HG03575 (cell line): ENCODE measurements around the gene EIF3B.
"Not testable (repeated sequence)": the region's sequence is repeated elsewhere in the genome, so short reads cannot be mapped to it uniquely, and the experiment has no call there.

ENCODE experiments used
- ATAC-seq: cut with Tn5 transposase; IDR thresholded peaks from one replicate; pipeline ENCODE4 v1.9.1; 2021; ENCODE audit not compliant: unreplicated experiment, insufficient number of reproducible peaks, low FRiP score; ENCODE audit errors: extremely low read depth

Gene EIF3B

DNA sequence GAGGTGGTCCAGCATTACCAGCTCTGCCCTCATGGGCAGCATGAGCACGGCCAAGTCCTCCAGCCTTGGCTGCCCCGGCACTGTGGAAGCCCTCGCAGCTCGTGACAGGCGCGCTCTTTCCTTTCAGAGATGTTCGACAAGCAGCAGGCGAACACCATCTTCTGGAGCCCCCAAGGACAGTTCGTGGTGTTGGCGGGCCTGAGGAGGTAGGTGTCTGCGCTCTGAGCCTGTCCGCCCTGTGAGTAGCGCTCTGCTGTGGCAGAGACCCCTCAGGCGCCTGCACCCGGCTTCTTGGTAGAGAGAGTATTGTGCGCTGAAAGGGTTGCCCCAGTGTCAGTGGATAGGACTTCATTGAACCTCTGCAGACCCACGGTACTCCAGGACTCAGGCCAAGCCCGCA is 19.8 kb downstream of the EIF3B start:
- no peak for ATAC-seq

DNA sequence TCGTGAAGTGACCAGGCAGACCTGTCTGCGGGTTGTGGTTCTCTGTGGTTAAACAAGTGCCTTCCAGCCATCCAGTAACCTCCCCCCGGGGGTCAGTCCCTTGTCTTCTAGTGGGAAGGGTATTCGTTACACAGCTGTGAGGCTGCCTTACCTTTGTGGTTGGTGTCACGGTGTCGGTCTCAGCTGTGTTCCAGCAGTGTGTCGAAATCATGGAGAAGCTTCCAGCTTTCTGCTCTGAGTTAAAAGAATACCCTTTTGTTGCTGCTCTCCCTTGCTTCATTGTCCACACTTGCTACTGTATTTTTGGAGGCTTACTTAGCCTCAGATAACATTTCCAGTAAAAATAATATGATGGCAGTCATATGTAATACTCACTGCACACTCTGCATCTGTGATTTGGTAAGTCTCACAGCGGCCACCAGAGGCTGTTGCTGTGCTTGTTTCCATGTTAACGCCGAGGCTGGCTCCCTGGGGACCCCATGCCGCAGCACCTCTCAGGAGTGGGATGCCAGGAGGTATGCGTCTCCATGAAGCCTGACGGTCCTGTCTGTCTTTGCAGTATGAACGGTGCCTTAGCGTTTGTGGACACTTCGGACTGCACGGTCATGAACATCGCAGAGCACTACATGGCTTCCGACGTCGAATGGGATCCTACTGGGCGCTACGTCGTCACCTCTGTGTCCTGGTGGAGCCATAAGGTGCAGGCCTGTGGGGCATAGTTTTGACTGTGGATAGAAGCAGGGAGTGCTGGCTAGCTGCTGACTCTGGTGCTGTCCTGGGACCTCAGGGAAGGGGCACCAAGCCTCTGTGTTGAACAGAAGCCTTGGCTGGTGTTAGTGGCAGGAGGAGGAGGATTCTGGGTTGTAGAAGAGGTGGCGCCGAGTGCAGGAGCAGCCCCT is 20.5 kb downstream of the EIF3B start:
- no peak for ATAC-seq

DNA sequence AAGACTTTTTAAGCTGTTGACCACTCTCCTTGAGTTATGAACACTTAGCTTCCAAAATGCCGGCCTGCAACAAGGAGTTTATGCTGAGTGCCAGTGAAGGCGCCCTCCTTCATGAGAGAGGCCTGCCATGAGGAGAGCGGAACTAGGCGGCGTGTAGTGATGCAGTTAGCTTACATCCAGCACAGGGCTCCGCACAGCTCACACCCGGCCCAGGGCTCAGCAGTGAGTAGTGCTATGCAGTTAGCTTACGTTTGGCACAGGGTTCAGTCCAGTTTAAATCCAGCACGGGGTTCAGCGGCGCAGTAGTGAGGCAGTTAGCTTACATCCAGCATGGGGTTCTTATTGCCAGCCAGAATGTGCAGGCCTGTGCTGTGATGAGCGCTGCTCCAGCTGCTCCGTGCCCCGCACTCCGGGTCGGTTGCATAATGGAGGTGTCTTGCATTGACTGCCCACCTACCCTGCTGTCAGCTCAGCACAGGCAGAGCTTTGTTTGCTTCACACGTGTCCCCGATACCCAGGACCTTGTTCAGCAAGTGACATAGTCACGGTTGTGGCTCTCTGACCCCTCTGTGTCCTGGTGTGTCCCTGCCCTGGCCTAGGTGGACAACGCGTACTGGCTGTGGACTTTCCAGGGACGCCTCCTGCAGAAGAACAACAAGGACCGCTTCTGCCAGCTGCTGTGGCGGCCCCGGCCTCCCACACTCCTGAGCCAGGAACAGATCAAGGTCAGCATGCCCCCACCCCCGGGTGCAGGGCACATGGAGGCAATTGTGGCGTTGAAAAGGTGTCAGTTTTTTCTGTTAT is 21.9 kb downstream of the EIF3B start:
- no peak for ATAC-seq

DNA sequence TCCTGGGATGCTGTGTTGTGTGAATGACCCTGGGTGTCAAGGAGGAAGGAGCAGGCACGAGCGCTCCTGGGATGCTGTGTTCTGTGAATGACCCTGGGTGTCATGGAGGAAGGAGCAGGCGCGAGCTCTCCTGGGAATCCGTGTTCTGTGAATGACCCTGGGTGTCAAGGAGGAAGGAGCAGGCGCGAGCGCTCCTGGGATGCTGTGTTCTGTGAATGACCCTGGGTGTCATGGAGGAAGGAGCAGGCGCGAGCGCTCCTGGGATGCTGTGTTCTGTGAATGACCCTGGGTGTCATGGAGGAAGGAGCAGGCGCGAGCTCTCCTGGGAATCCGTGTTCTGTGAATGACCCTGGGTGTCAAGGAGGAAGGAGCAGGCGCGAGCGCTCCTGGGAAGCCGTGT is 22.9 kb downstream of the EIF3B start:
- not testable (repeated sequence) for ATAC-seq

DNA sequence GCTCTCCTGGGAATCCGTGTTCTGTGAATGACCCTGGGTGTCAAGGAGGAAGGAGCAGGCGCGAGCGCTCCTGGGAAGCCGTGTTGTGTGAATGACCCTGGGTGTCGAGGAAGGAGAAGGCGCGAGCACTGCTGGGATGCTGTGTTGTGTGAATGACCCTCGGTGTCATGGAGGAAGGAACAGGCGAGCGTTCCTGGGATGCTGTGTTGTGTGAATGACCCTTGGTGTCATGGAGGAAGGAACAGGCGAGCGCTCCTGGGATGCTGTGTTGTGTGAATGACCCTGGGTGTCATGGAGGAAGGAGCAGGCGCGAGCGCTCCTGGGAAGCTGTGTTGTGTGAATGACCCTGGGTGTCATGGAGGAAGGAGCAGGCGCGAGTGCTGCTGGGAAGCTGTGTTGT is 23.5 kb downstream of the EIF3B start:
- ATAC-seq: not testable (repeated sequence)

DNA sequence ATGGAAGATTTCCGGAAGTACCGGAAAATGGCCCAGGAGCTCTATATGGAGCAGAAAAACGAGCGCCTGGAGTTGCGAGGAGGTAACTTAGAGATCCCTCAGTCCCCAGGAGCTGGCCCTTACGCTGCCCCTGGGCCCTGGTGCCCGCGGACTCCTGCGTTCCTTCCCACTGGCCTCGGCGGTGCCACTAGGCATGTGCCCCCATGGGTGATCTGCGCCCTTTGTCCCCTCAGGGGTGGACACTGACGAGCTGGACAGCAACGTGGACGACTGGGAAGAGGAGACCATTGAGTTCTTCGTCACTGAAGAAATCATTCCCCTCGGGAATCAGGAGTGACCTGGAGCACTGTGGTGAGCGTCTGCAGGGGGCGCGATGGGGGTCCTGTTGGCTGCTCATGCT is 24.5 kb downstream of the EIF3B start:
- ATAC-seq: no peak

DNA sequence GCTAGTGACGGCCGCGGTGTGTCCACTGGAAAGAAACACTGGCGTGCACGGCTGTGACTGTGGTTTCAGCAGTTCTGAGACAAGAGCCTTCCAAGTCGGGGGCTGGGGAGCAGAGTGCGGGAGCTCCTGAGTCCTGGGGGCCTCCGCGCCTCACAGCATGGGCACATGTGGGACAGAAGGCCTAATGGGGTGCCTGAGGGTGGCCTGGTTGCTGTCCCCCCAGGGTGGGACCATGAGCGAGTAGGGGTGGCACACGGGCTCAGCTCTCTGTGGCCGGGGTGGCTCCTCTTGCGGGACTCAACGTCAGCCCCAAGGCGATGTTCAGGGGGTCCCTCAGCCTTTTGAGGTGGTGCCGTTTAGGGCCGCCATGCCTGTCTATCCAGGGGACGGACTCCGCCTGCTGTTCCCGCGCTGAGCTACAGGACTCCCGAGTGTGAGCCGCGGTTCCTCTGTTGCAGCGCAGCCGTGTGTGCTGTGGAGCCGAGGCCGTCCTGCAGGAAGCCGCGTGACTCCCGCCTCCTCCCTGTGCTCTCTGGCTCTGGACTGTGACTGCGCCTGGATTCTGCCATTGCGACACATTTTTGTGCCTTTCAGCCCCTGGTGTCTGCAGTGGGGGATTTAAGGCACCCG is 25.3 kb downstream of the EIF3B start:
- no peak for ATAC-seq

DNA sequence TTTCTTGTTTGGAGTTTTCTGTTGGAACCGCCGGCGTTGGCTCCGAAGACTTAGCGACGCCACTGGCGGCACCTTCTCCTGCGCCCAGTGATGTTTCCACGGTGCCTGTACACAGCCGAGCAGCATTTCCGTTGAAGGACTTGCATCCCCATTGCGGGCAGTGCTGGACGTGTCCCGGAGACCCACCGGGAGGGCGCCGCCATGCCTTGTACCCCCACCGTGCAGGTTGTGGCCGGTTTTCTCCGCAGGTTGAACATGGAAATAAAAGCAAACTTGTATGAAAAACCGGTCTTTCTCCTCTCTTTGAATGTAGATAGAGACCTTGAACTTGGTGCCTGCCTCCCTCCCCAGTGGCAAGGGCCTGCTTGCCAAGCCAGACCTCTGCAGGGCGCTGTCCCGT is 25.8 kb downstream of the EIF3B start:
- ATAC-seq: no peak

DNA sequence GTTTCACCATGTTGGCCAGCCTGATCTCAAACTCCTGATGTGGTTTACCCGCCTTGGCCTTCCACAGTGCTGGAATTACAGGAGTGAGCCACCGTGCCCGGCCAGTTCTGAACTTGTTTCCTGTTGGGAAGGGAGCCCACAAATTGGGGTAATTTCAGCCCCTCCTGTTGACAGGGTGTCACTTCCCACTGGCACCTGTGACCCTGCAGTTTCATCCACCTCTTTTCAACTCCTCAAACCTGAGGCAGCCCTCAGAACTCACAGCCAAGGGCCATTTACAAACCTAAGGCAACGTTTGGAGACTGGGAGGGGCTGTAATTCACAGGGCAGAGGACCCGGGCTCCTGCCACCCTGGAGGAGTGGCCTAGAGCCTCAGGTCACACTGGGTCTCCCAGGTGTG is 26.6 kb downstream of the EIF3B start:
- ATAC-seq: no peak

DNA sequence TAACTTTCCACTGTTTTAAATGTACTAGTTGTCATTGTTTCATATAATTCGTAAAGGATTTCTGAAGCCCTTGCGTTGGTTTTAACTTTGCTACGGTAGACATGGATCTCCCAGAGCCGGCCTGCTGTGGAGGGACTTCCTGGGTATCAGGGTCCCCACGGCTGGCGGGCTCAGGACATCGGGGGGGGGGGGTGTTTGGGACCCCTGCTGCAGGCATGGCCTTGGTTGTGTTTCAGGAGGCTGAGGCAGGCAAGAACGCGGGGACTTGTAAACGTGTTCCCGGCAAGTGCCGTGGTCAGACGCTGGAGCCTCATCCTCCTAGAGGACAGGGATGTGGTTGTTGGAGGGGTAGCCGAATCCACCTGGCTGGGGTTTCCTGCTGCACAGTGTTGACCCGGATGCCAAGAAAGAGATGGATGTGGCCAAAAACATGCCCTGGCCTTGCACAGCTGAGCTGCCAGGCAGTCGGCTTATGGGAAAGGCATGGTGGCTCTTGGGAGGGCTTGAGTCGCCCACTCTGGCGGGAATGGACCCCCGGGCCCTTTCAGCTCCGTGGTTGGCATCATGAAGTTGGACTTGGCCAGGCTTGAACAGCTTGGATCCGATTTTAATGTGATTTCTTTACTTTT is 27.4 kb downstream of the EIF3B start:
- no peak for ATAC-seq

DNA sequence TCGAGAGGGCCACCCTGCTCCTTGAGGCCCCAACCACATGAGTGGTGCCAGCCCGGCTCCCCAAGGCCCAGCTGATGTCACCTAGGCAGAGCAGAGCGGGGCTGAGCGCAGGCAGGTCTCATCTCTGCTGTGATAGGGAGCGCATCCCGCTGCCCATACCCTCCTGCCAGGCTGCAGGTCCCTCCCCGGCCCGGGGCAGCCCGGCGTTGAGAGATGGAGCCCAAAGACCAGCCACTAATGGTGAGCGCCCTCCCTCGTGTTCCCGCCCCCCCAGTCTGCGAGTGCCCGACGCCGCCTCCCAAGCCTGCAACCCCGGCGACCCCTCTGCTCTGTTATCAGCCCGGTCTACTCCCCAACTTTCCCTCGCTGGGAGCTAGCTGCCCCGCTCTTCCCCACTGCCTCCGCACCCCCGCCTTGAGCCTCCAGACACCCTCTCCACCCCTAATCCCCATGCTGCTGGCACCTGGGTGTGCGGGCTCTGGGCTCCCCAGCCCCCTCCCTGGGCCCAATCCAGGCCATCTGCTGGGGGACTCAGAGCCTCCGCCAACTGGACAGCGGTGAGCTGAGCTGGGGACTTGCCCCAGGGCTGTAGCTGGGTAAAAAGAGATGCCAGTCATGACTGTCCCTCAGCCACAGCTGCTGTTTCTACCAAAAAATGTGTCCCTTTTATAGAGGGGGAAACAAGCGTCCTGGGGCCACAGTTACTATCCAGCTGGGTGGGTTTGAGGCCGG is 29.1 kb downstream of the EIF3B start:
- no peak for ATAC-seq

DNA sequence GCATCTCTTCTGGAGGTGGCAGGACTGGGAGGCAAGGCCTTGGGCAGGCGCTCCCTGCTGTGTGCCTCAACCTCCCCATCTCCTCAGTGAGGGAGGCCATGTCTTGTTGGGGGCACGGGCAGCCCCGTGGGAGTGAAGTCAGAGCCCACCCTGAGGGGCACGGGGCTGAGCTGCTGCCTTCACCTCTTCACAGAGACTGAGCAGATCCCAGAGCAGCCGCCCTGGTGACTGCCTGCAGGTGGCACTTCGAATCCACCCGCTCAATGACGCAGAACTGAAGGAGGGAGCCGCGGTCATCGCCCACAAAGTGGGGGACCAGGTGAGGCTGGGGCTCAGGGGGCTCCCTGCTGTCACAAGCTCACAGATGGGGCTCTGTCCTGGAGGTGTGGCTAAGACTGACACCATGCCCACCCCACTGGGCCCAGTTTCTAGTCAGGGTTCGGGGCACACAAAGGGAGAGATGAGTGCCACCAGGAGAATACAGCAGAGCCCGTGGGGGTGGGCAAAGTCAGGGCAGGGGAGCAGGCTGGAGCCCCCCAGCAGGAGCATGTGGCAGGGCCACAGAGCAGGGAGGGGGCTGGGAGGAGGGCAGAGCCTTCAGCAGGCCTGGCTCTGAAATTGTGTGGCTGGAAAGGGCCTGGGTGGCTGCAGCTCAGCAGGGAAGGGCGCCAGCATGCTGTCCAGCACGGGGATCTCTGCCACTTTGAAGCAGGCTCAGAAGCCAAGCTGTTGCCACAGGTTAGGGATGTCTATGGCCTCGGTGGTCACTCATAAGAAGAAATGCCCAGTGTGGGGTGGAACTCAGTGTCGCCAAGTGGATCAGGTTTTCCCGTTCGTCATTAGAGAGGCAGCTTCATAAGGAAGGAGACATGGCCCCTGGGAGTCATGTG is 30.0 kb downstream of the EIF3B start:
- ATAC-seq: no peak

DNA sequence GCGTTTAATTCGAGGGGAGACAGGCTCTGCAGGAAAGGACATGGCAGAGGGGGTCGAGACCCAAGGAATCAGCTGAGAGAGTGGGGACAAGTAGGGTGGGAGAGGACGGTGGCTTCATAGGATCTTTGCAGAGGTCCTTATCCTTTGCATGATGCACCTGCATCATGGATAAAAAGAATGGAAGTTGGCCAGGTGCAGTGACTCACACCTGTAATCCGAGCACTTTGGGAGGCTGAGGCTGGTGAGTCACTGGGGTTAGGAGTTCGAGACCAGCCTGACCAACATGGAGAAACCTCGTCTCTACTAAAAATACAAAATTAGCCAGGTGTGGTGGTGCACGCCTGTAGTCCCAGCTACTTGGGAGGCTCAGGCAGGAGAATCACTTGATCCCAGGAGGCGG is 31.5 kb downstream of the EIF3B start:
- not testable (repeated sequence) for ATAC-seq

DNA sequence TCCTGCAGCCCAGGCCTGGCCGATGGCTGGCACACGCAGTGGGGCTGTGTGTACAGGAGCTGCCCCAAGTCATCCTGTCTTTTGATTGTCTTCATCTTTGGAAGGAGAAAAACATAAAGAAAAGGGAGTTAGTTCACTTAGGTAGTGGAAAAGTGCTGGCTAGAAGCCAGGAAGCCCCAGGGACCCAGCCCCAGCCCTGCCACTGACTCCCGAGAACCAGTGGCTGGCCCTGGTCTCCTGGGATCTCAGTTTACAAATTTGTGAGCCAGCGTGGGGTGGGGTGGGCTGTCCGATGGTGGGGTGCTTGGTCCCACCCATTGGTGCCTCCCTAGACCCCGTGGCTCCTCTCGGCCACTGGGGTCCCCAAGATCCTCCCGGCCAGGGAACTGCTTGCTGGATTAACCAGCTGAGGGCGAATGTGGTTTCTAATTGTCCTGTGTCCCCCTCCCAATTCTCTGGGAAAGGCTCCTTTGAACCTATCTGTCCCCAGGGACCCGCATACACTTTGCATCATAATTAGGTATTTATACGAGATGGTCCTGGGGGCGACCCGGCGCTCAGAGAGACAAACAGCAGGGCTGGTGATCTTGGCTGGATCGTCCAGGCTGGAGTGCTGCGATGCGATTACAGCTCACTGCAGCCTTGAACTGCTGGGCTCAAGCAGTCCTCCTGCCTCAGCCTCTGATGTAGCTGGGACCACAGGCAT is 32.5 kb downstream of the EIF3B start:
- ATAC-seq: no peak

DNA sequence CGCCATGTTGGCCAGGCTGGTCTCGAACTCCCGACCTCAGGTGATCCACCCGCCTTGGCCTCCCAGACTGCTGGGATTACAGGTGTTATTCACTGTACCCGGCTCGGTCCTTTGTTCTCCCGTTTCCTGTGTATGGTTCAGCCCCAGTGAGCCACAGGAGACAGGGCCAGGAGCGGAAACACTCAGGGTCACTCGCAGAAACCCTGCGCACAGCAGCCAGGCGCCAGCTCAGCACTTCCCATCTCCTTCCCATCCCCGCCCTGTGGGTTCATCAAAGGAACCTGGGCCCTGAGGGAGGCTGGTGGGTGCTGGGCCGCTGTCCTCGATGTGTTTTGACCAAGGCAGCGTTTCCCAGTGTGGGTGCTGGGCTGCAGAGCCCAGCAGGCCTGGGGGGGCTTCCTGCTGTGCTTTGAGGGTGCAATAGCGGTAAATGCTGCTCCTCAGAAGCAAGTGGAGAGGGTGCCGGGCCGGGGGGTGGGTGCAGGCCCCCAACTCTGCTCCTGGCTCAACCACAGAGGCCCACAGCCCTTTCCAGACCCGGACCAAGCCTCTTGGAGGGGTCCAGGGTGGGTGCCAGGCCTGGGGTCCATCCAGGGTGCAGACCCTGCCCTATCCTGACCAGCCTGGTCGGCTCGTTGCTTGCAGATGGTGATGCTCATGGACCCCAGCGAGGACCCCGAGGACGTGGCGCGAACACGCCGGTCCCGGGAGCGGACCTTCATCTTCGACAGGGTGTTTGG is 33.4 kb downstream of the EIF3B start:
- no peak for ATAC-seq

DNA sequence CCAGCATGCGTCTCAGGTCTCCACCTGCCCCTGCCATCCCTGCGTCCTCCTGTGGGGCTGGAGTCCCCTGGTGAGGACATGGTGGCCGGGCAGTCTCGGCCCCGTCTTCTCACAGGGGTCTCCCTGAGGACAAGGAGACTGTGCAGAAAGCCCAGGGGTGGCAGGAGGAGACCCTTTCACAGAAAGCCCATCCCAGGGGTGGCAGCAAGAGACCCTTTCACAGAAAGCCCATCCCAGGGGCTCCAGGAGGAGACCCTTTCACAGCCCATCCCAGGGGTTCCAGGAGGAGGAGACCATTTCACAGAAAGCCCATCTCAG is 34.0 kb downstream of the EIF3B start:
- no peak for ATAC-seq
